GM21529 (cell line): ENCODE data around the gene SGF29.
"Not testable (repeated sequence)": the region's sequence is repeated elsewhere in the genome, so short reads cannot be mapped to it uniquely, and the experiment has no call there.

Experiments used
- ATAC-seq: cut with Tn5 transposase; IDR thresholded peaks from one replicate; pipeline ENCODE4 v1.9.1; 2021; ENCODE audit not compliant: unreplicated experiment

Gene SGF29

GRCh38 chr16:28563218-28563617 lies 9.5 kb downstream of the SGF29 start:
- ATAC-seq, result no peak

GRCh38 chr16:28566233-28566925 lies 12.7 kb downstream of the SGF29 start:
- not testable (repeated sequence) for ATAC-seq

GRCh38 chr16:28567292-28567691 lies 13.6 kb downstream of the SGF29 start:
- ATAC-seq, result no peak

GRCh38 chr16:28569021-28569420 lies 15.3 kb downstream of the SGF29 start:
- no peak for ATAC-seq

- no peak for ATAC-seq
Measured at GRCh38 chr16:28569968-28570752, 16.4 kb downstream of the SGF29 start.

- ATAC-seq, result no peak
Measured at GRCh38 chr16:28572696-28573510, 19.2 kb downstream of the SGF29 start.

- ATAC-seq, result no peak
Measured at GRCh38 chr16:28573738-28574718, 20.3 kb downstream of the SGF29 start.

GRCh38 chr16:28574925-28575324 lies 21.2 kb downstream of the SGF29 start:
- no peak for ATAC-seq

- no peak for ATAC-seq
Measured at GRCh38 chr16:28575446-28576109, 21.9 kb downstream of the SGF29 start.

- ATAC-seq, result no peak
Measured at GRCh38 chr16:28580726-28581315, 27.1 kb downstream of the SGF29 start.

GRCh38 chr16:28585674-28586073 lies 32.0 kb downstream of the SGF29 start:
- no peak for ATAC-seq

- no peak for ATAC-seq
Measured at GRCh38 chr16:28586466-28586865, 32.7 kb downstream of the SGF29 start.

GRCh38 chr16:28587386-28587785 lies 33.7 kb downstream of the SGF29 start:
- ATAC-seq, result no peak

- ATAC-seq, result no peak
Measured at GRCh38 chr16:28589069-28589468, 35.3 kb downstream of the SGF29 start.

- no peak for ATAC-seq
Measured at GRCh38 chr16:28589930-28590329, 36.2 kb downstream of the SGF29 start.

GRCh38 chr16:28590384-28591340 lies 36.9 kb downstream of the SGF29 start:
- no peak for ATAC-seq

- no peak for ATAC-seq
Measured at GRCh38 chr16:28591355-28591754, 37.6 kb downstream of the SGF29 start.

GRCh38 chr16:28592511-28592910 lies 38.8 kb downstream of the SGF29 start:
- ATAC-seq, result no peak
